Measurements from ENCODE around the gene TUSC2. TPM values are rescaled to one million over a fixed set of nuclear protein-coding genes. Genes with fewer than 3 reads are reported as not detected.

Gene TUSC2
- total and polyA plus RNA-seq, 2 of the 13 experiments (the other 11 are each of a cell fraction or from before 2014, with no cell fraction given) = 36.7 to 39.1 TPM

GRCh38 chr3:50369012-50369670 lies 41.1 kb upstream of the TUSC2 start (continued):
- TF ChIP-seq HNF1A (IDR thresholded peaks at IDR 0.05; ENCODE audit: low read depth) = no peak
- no peak for TF ChIP-seq HNF1A (CRISPR knock-in tag; IDR thresholded peaks at IDR 0.05; ENCODE audit: borderline replicate concordance)

- H3K9me3 ChIP-seq (ENCODE audit: low read length) = no peaks in the 10 kb centered on the region
- no TSS peak for BruUV-seq (replicated peaks)
- no peaks in the 10 kb centered on the region for H4K20me1 ChIP-seq (ENCODE audit: insufficient read depth, low read length)
- H3K9ac ChIP-seq (ENCODE audit: insufficient read depth, low read depth, low read length) = no peak overlapping the region
- no peak overlapping the region for H2AFZ ChIP-seq (ENCODE audit: low read length)
- in situ Hi-C loops (cut with HindIII; ENCODE audit: extremely low pct_ligation_motif_present, low pct_unique_long_range_greater_than_20kb) (no loop called here), intact Hi-C loops (cut with micrococcal nuclease; ENCODE audit: unreplicated experiment) (no loop called here)
- ATAC-seq (no peak), DNase-seq (ENCODE audit: low spot score) (no peak), FAIRE-seq (no peak)
- no peak overlapping the region for H3K4me3 ChIP-seq (replicated peaks in 1 of 3; ENCODE audit: insufficient read depth in 1 of 3, low read depth in 2 of 3, low read length in 3 of 3)
- H3K4me2 ChIP-seq (ENCODE audit: low read depth, low read length) = no peak overlapping the region; the same call in 1 of the 2 replicates
- H3K79me2 ChIP-seq (ENCODE audit: insufficient read depth, low read length) = no peaks in the 10 kb centered on the region
- ChIA-PET POLR2A (no interaction called here), CTCF (ENCODE audit: low intra/inter-chr PET ratio, low total read pairs) (no interaction called here)
- H3K4me1 ChIP-seq (ENCODE audit: insufficient read depth, low read length) = no peaks in the 10 kb centered on the region
- H3K27me3 ChIP-seq (ENCODE audit: control insufficient read depth in 1 of 2, insufficient read depth in 2 of 2, low read length in 2 of 2) = peaks cover 17 to 67% of the 10 kb centered on the region in 2 experiments; a peak in 4 of 5 replicates
- WGBS (ENCODE audit: low lambda C conversion rate) = 67% methylated on average over 3 of the region's 5 CpGs
- no peak overlapping the region for H3K27ac ChIP-seq (ENCODE audit: extremely low read length, insufficient read depth, low read length)
- no peaks in the 10 kb centered on the region for H3K36me3 ChIP-seq (replicated peaks in 1 of 2; ENCODE audit: control insufficient read depth in 1 of 2, insufficient read depth in 2 of 2, low read length in 2 of 2)
- TF ChIP-seq ARID2 (CRISPR knock-in tag; IDR thresholded peaks at IDR 0.05; ENCODE audit: borderline replicate concordance) (no peak), ZNF543 (CRISPR knock-in tag; IDR thresholded peaks at IDR 0.05) (no peak), GABPB1 (CRISPR knock-in tag; IDR thresholded peaks at IDR 0.05) (no peak), ZNF713 (CRISPR knock-in tag; IDR thresholded peaks at IDR 0.05) (no peak), ZNF260 (CRISPR knock-in tag; IDR thresholded peaks at IDR 0.05; ENCODE audit: borderline replicate concordance, low read depth) (no peak), AHDC1 (CRISPR knock-in tag; IDR thresholded peaks at IDR 0.05; ENCODE audit: borderline replicate concordance) (no peak), RAD21 (CRISPR knock-in tag; IDR thresholded peaks at IDR 0.05) (no peak), FLYWCH1 (CRISPR knock-in tag; IDR thresholded peaks at IDR 0.05) (no peak), ZNF160 (CRISPR knock-in tag; IDR thresholded peaks at IDR 0.05) (no peak), SNRNP70 (IDR thresholded peaks at IDR 0.05; ENCODE audit: low read depth, low read length) (no peak), KDM6A (CRISPR knock-in tag; IDR thresholded peaks at IDR 0.05; ENCODE audit: low read depth) (no peak)
These were observed 37.8 kb upstream of the TUSC2 start for GRCh38 chr3:50365842-50366220.

All from HepG2 (cell line).